Tibial nerve (tissue), 4 donors: ENCODE data around the gene GALNTL6. TPM values are rescaled to one million over a fixed set of nuclear protein-coding genes. Genes with fewer than 3 reads are reported as not detected.
"Not testable (repeated sequence)": the region's sequence is repeated elsewhere in the genome, so short reads cannot be mapped to it uniquely, and the experiment has no call there.

ENCODE experiments used
- DNase-seq, 2 donors: peaks; one replicate each; pipeline ENCODE4 v3.0.0-alpha.2; 2019; ENCODE audit warnings: low spot score in 2 of 2
- H3K27ac ChIP-seq, 4 donors: fragments of 200-600 bp; sonication (generic) in 3 of 4; one replicate each; pipeline ENCODE4 v1.5.1; 2017 to 2019; ENCODE audit warnings: mild to moderate bottlenecking in 1 of 4
- H3K27me3 ChIP-seq, 2 donors: fragments of 200-600 bp; sonication (generic) in 1 of 2; one replicate each; pipeline versions ENCODE4 v1.5.1 to v1.6.0; 2017 to 2019
- H3K36me3 ChIP-seq, 3 donors: fragments of 200-600 bp; sonication (generic); one replicate each; pipeline ENCODE4 v1.5.1; 2018 to 2019
- H3K4me1 ChIP-seq, 4 donors: fragments of 200-600 bp; sonication (generic) in 3 of 4; one replicate each; pipeline ENCODE4 v1.5.1; 2017 to 2019
- H3K4me3 ChIP-seq, 4 donors: fragments of 200-600 bp; sonication (generic) in 3 of 4; one replicate each; pipeline ENCODE4 v1.5.1; 2017 to 2019; ENCODE audit warnings: mild to moderate bottlenecking in 1 of 4, moderate library complexity in 1 of 4
- H3K9me3 ChIP-seq, 4 donors: fragments of 200-600 bp; sonication (generic) in 3 of 4; one replicate each; pipeline ENCODE4 v1.5.1; 2017 to 2019
- EP300 ChIP-seq, 2 donors: sonication (generic); formaldehyde crosslinking; IDR thresholded peaks; one replicate each; pipeline ENCODE4 v1.6.1; 2017; ENCODE audit warnings: antibody characterized with exemption in 2 of 2, mild to moderate bottlenecking in 1 of 2
- POLR2A ChIP-seq, 2 donors: fragments of 450-650 bp; IDR thresholded peaks; one replicate each; pipeline ENCODE4 v1.6.1; 2017; ENCODE audit warnings: antibody characterized with exemption in 2 of 2, mild to moderate bottlenecking in 2 of 2, moderate library complexity in 2 of 2
- WGBS, 2 donors: methylation state at CpG; one replicate each; pipeline ENCODE4 v1.1.5; 2018; 5-methylcytosine and 5-hydroxymethylcytosine counted together
- total RNA-seq, 4 donors: library from RNA; depleted of rRNA; stranded (reverse); fragments of >200 nt; gene quantifications; one replicate each; pipeline ENCODE4 v1.1.0, GENCODE V29; 2016
- TF ChIP-seq, protein P1 (sequence below), 5 experiments: fragments of 200-600 bp in 3 of 5; fragments of 450-650 bp in 2 of 5; sonication (generic) in 3 of 5; IDR thresholded peaks; one replicate each; pipeline ENCODE4 v1.5.1; 2016 to 2019; ENCODE audit warnings: antibody characterized with exemption in 5 of 5, mild to moderate bottlenecking in 3 of 5, moderate library complexity in 2 of 5

The GALNTL6 gene
- total RNA-seq, 4 donors from 2014 or later: not detected

GRCh38 chr4:172947594-172947993 lies 1134.4 kb downstream of the GALNTL6 start:
- WGBS, 2 donors: 37 to 51% methylated on average over 3 of the region's 3 CpGs
- Histone ChIP-seq H3K27me3 (no peaks in the 10 kb centered on the region), H3K4me1 (peaks cover 0 to 12% (median 0%) of the 10 kb centered on the region in 4 donors), H3K36me3 (no peaks in the 10 kb centered on the region), H3K4me3 (no peak overlapping the region), H3K27ac (no peak overlapping the region), H3K9me3 (no peaks in the 10 kb centered on the region)
- no peak for TF ChIP-seq EP300 (IDR thresholded peaks at IDR 0.05)
- TF ChIP-seq, protein P1, sequence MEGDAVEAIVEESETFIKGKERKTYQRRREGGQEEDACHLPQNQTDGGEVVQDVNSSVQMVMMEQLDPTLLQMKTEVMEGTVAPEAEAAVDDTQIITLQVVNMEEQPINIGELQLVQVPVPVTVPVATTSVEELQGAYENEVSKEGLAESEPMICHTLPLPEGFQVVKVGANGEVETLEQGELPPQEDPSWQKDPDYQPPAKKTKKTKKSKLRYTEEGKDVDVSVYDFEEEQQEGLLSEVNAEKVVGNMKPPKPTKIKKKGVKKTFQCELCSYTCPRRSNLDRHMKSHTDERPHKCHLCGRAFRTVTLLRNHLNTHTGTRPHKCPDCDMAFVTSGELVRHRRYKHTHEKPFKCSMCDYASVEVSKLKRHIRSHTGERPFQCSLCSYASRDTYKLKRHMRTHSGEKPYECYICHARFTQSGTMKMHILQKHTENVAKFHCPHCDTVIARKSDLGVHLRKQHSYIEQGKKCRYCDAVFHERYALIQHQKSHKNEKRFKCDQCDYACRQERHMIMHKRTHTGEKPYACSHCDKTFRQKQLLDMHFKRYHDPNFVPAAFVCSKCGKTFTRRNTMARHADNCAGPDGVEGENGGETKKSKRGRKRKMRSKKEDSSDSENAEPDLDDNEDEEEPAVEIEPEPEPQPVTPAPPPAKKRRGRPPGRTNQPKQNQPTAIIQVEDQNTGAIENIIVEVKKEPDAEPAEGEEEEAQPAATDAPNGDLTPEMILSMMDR (IDR thresholded peaks at IDR 0.05): no peak
- TF ChIP-seq POLR2A (IDR thresholded peaks at IDR 0.05): no peak
- DNase-seq: no peak

DNA sequence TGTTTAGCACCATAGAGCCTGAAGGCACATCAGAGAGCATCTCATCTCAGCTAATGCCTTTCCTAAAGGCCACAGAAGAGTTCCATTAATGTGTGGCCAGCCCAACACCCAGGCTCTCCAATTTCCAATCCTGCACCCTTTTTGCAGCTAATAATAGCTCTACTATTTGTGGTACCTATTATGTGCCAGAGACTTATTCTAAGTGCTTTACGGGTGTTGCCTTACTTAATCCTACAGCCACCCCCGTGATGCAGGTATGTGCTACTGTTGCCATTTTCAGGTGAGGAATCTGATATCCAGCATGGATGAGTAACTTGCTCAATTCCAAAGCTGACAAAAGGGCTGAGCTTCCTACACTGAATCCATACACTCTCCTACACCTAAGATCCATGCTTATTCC lies 1137.8 kb downstream of the GALNTL6 start:
- H3K4me1 ChIP-seq: peaks cover 0 to 12% (median 0%) of the 10 kb centered on the region in 4 donors
- no peaks in the 10 kb centered on the region for H3K9me3 ChIP-seq
- H3K4me3 ChIP-seq: no peak overlapping the region
- no peak overlapping the region for H3K27ac ChIP-seq
- H3K36me3 ChIP-seq: no peaks in the 10 kb centered on the region
- H3K27me3 ChIP-seq: no peaks in the 10 kb centered on the region
- no peak for DNase-seq
- WGBS, 2 donors: 87 to 88% methylated on average over 2 of the region's 2 CpGs
- TF ChIP-seq, protein P1 (IDR thresholded peaks at IDR 0.05): no peak

GRCh38 chr4:172951679-172952451 lies 1138.7 kb downstream of the GALNTL6 start:
- 86% methylated on average over 11 of the region's 11 CpGs for WGBS, 2 donors
- no peak overlapping the region for H3K4me3 ChIP-seq
- TF ChIP-seq EP300 (IDR thresholded peaks at IDR 0.05): no peak
- TF ChIP-seq, protein P1 (IDR thresholded peaks at IDR 0.05): no peak
- no peak for TF ChIP-seq POLR2A (IDR thresholded peaks at IDR 0.05)
- H3K27me3 ChIP-seq: no peaks in the 10 kb centered on the region
- H3K36me3 ChIP-seq: no peaks in the 10 kb centered on the region
- no peaks in the 10 kb centered on the region for H3K9me3 ChIP-seq
- H3K4me1 ChIP-seq: peaks cover 0 to 12% (median 0%) of the 10 kb centered on the region in 4 donors
- no peak overlapping the region for H3K27ac ChIP-seq
- no peak for DNase-seq

DNA sequence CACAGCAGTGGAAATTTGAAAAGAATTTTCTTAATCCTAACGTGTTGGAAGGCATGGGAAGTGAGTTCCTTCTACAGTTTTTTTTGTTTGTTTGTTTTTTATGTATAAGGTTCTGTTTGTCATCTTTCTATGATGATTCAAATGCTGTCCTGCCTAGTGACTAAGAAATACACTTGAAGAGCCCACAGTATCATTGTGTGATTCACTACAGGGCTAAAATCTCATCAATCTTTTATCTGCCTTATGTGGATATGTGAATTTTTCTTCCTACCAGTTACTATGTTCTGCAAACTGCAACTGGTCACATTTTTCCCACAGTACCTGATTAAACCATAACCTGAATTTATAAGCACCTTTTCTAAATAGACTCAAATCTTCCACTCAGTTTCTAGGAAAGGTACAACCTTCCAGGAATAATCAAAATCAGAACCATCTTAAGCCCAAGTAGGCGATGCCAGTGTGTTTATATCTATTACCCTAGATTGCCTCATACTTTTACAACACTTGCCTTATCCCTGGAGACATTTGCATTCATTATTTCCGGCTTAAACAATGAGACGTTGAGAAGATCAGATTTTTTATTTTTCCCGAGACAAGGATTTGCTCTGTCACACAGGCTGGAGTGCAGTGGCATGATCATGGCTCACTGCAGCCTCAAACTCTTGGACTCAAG lies 1140.8 kb downstream of the GALNTL6 start:
- no peaks in the 10 kb centered on the region for H3K36me3 ChIP-seq
- no peaks in the 10 kb centered on the region for H3K4me1 ChIP-seq
- H3K4me3 ChIP-seq: no peak overlapping the region
- H3K27me3 ChIP-seq: no peaks in the 10 kb centered on the region
- no peak for TF ChIP-seq EP300 (IDR thresholded peaks at IDR 0.05)
- TF ChIP-seq POLR2A (IDR thresholded peaks at IDR 0.05): no peak
- TF ChIP-seq, protein P1 (IDR thresholded peaks at IDR 0.05): no peak
- H3K9me3 ChIP-seq: no peaks in the 10 kb centered on the region
- DNase-seq: no peak
- no peak overlapping the region for H3K27ac ChIP-seq
- 47 to 61% methylated on average over 5 of the region's 5 CpGs for WGBS, 2 donors

DNA sequence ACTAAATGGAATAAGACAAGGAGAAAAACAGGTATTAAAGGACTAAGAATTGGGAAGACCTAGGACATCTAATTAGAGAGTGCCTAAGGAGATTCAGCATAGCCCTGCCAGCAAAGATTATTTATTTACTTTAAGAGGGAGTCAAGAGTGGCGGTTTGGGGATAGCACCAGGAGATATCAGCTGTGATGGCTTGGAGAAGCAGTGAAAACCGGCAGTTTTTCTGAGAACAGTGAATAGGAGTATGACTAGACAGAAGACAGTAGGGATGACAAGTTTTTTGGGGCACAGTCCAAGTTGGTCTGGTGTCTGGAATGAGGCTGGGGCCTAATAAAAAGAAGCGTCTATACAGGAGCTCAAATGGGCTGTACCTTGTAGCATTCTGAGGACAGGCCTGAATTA lies 1143.1 kb downstream of the GALNTL6 start:
- not testable (repeated sequence) for H3K36me3 ChIP-seq, DNase-seq, H3K4me3 ChIP-seq, H3K27ac ChIP-seq, H3K4me1 ChIP-seq, H3K27me3 ChIP-seq, H3K9me3 ChIP-seq
- 89 to 96% methylated on average over 3 of the region's 3 CpGs for WGBS, 2 donors
